Effector memory CD8-positive, alpha-beta T cell (primary cell): ENCODE results near the gene CLDN16.

Source experiments
- ATAC-seq: fragments of 150-1000 bp; cut with Tn5 transposase; replicated peaks from 2 replicates; pipeline ENCODE4 v1.10.0; 2021; ENCODE audit warnings: mild to moderate bottlenecking, moderate library complexity
- DNase-seq, 3 experiments: peaks; one replicate each; pipeline ENCODE4 v3.0.0; 2021
- H3K27ac Mint-ChIP-seq, 2 donors: one replicate each; pipeline ENCODE4 v1.8.0; 2022; ENCODE audit warnings: mild to moderate bottlenecking in 2 of 2, mixed read lengths in 2 of 2, moderate library complexity in 2 of 2
- H3K27me3 Mint-ChIP-seq, 2 donors: one replicate each; pipeline ENCODE4 v1.8.0; 2022; ENCODE audit warnings: mixed read lengths in 2 of 2
- H3K36me3 Mint-ChIP-seq: one replicate; pipeline ENCODE4 v1.8.0; 2022; ENCODE audit warnings: mild to moderate bottlenecking, moderate library complexity, mixed read lengths; ENCODE audit not compliant: insufficient read depth
- H3K4me1 Mint-ChIP-seq, 2 donors: one replicate each; pipeline ENCODE4 v1.8.0; 2022; ENCODE audit warnings: low read depth in 2 of 2, mixed read lengths in 2 of 2
- H3K4me3 Mint-ChIP-seq, 2 donors: one replicate each; pipeline ENCODE4 v1.8.0; 2022; ENCODE audit warnings: mild to moderate bottlenecking in 2 of 2, mixed read lengths in 2 of 2, moderate library complexity in 2 of 2
- H3K9me3 Mint-ChIP-seq, 2 donors: one replicate each; pipeline ENCODE4 v1.8.0; 2022; ENCODE audit warnings: mixed read lengths in 2 of 2

The CLDN16 gene

GRCh38 chr3:190458040-190458439, 70.1 kb downstream of the CLDN16 start:
- H3K27ac Mint-ChIP-seq: no peak overlapping the region
- no peaks in the 10 kb centered on the region for H3K4me1 Mint-ChIP-seq
- no peak overlapping the region for H3K4me3 Mint-ChIP-seq
- H3K36me3 Mint-ChIP-seq: no peaks in the 10 kb centered on the region
- no peaks in the 10 kb centered on the region for H3K9me3 Mint-ChIP-seq
- no peak for ATAC-seq
- DNase-seq: no peak
- H3K27me3 Mint-ChIP-seq: peaks cover 28 to 40% of the 10 kb centered on the region in 2 donors
